Prostate gland (tissue), 2 donors: Measurements from ENCODE around the gene ZWINT. TPM values are rescaled to one million over a fixed set of nuclear protein-coding genes. Genes with fewer than 3 reads are reported as not detected.

Source experiments
- DNase-seq: peaks from one replicate; pipeline ENCODE4 v3.0.0-alpha.2; 2019; ENCODE audit warnings: low spot score
- H3K27ac ChIP-seq, 2 donors: fragments of 200-600 bp; sonication (generic); 2 replicates each; pipeline ENCODE4 v1.5.1; 2017 to 2019
- H3K27me3 ChIP-seq: fragments of 200-600 bp; sonication (generic); replicated peaks from 2 replicates; pipeline ENCODE4 v1.5.1; 2019; ENCODE audit not compliant: insufficient read depth
- H3K36me3 ChIP-seq, 2 donors: fragments of 200-600 bp; sonication (generic); 1 replicate in 1 of 2; 2 replicates in 1 of 2; pipeline versions ENCODE4 v1.5.1 to v1.8.1; 2017 to 2019
- H3K4me1 ChIP-seq: fragments of 200-600 bp; sonication (generic); replicated peaks from 2 replicates; pipeline ENCODE4 v1.5.1; 2019
- H3K4me3 ChIP-seq, 2 donors: fragments of 200-600 bp; sonication (generic); 2 replicates each; pipeline ENCODE4 v1.5.1; 2017 to 2019
- H3K9me3 ChIP-seq: fragments of 200-600 bp; sonication (generic); 2 replicates; pipeline ENCODE4 v1.5.1; 2017
- POLR2A ChIP-seq: fragments of 450-650 bp; IDR thresholded peaks from one replicate; pipeline ENCODE4 v1.6.1; 2016; ENCODE audit warnings: antibody characterized with exemption, mild to moderate bottlenecking
- POLR2AphosphoS5 ChIP-seq: sonication (generic); formaldehyde crosslinking; IDR thresholded peaks from one replicate; pipeline ENCODE4 v1.6.1; 2017; ENCODE audit warnings: antibody characterized with exemption
- WGBS: methylation state at CpG from one replicate; pipeline ENCODE4 v1.1.5; 2018; 5-methylcytosine and 5-hydroxymethylcytosine counted together
- intact Hi-C: fragments of 100-400 bp; cut with DNase I; formaldehyde crosslinking; loops from one replicate; pipeline ENCODE4 v1.14.2; 2022
- total RNA-seq, 2 donors: library from RNA; depleted of rRNA; stranded (reverse); fragments of >200 nt; gene quantifications; one replicate each; pipeline ENCODE4 v1.1.0, GENCODE V29; 2016
- TF ChIP-seq, protein P1 (sequence below), 4 experiments: fragments of 200-600 bp in 2 of 4; fragments of 450-650 bp in 2 of 4; sonication (generic) in 2 of 4; IDR thresholded peaks; 1 replicate in 3 of 4; 2 replicates in 1 of 4; pipeline ENCODE4 v1.5.1; 2016 to 2019; ENCODE audit warnings: antibody characterized with exemption in 4 of 4, mild to moderate bottlenecking in 2 of 4, moderate library complexity in 2 of 4

Gene ZWINT, protein sequence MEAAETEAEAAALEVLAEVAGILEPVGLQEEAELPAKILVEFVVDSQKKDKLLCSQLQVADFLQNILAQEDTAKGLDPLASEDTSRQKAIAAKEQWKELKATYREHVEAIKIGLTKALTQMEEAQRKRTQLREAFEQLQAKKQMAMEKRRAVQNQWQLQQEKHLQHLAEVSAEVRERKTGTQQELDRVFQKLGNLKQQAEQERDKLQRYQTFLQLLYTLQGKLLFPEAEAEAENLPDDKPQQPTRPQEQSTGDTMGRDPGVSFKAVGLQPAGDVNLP
- 10 to 100 TPM; 16.3 to 20.3 TPM for total RNA-seq

- intact Hi-C loops: no loop called here
- Histone ChIP-seq H3K4me3 (peak within 1 kb of the TSS; percentile 39 to 46), H3K27ac (peak within 1 kb of the TSS; percentile 59 to 71), H3K27me3 (no peaks in the 10 kb centered on the region), H3K9me3 (no peaks in the 10 kb centered on the region), H3K4me1 (peaks cover 5% of the 10 kb centered on the region), H3K36me3 (no peaks in the 10 kb centered on the region)
- peak; percentile 92 for DNase-seq
- WGBS: under 1% methylated on average over 44 of the region's 44 CpGs
- TF ChIP-seq POLR2A (peak; percentile 49), POLR2AphosphoS5 (peak; percentile 90)
- TF ChIP-seq, protein P1, sequence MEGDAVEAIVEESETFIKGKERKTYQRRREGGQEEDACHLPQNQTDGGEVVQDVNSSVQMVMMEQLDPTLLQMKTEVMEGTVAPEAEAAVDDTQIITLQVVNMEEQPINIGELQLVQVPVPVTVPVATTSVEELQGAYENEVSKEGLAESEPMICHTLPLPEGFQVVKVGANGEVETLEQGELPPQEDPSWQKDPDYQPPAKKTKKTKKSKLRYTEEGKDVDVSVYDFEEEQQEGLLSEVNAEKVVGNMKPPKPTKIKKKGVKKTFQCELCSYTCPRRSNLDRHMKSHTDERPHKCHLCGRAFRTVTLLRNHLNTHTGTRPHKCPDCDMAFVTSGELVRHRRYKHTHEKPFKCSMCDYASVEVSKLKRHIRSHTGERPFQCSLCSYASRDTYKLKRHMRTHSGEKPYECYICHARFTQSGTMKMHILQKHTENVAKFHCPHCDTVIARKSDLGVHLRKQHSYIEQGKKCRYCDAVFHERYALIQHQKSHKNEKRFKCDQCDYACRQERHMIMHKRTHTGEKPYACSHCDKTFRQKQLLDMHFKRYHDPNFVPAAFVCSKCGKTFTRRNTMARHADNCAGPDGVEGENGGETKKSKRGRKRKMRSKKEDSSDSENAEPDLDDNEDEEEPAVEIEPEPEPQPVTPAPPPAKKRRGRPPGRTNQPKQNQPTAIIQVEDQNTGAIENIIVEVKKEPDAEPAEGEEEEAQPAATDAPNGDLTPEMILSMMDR (IDR thresholded peaks at IDR 0.05): no peak
Observed at GRCh38 chr10:56360967-56361612, at the start of gene ZWINT. Gene ZWINT (minus strand): TSS chr10:56361259. CDS start chr10:56361236, 23 bp downstream.

DNA sequence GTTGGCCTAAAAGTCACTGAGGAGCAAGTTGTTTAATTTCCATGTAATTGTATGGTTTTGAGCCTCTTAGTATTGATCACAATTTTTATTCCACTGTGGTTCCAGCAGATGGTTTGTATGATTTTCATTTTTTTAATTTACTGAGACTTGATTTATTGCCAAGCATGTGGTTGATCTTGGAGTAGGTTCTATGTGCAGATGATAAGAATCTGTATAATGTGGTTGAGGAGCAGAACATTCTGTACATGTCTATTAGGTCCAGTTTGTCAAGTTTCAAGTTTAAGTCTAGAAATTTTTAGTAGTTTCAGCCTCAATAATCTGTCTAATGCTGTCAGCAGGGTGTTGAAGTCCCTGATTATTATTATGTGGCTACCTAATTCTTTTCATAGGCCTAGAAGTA, 22.7 kb upstream of the ZWINT start:
- peak overlapping the region; percentile 37 to 60 for H3K27ac ChIP-seq
- H3K4me1 ChIP-seq: no peaks in the 10 kb centered on the region
- intact Hi-C loops: loop anchor here (10.0 kb wide), 1 partner anchor 49 kb away; no protein-coding TSS in a partner anchor
- H3K36me3 ChIP-seq: no peaks in the 10 kb centered on the region
- no peak overlapping the region for H3K4me3 ChIP-seq
- no peaks in the 10 kb centered on the region for H3K9me3 ChIP-seq
- DNase-seq: no peak
- TF ChIP-seq POLR2AphosphoS5: peak; percentile 68
- TF ChIP-seq, protein P1 (IDR thresholded peaks at IDR 0.05): no peak
- H3K27me3 ChIP-seq: no peaks in the 10 kb centered on the region

DNA sequence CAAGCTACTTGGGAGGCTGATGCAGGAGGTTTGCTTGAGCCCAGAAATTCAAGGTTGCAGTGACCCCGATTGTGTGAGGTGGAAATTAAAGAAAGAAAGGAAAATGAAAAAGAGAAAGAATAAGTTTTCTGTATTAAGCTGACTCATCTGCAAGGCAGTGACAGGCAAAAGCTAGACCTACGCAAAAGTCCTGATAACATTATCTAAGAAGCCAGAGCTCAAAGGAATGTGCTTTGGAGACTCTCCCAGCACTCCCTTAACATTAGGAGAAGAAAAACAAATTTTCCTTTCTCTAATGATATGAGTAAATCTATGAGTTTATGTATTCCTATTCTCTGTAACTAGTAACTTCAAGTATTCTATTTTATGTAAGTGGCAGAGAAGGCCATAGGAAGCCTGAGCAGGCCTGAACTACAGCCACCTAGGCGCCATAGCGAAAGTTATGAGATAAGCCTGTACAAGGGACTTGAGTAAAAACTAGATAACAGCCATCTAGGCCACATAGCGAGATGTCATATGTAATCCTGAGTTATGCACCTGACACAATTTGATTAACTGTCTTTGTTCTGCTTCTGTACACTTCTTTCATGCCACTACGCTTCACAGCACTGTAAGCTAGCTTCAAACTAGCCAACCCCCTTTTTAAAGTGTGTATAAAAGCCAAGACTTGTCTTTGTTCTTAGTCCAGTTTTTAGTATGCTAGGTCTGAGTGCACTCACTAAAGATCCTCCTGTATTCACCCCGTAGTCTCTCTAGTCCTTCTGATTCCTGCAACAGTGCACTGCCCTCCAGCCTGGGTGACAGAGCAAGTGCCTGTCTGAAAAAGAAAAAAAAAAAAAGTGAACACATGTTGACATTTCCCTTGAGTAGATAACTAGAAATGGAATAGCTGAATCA, 9.4 kb upstream of the ZWINT start:
- Histone ChIP-seq H3K4me3 (no peak overlapping the region), H3K27ac (no peak overlapping the region), H3K36me3 (no peaks in the 10 kb centered on the region), H3K4me1 (no peaks in the 10 kb centered on the region), H3K9me3 (no peaks in the 10 kb centered on the region), H3K27me3 (no peaks in the 10 kb centered on the region)
- intact Hi-C loops: no loop called here
- no peak for DNase-seq
- 94% methylated on average over 7 of the region's 7 CpGs for WGBS
- TF ChIP-seq POLR2AphosphoS5 (no peak), POLR2A (no peak)
- TF ChIP-seq, protein P1 (IDR thresholded peaks at IDR 0.05): no peak

- no peak for DNase-seq
- 10% methylated on average over 6 of the region's 6 CpGs for WGBS
- H3K9me3 ChIP-seq: no peaks in the 10 kb centered on the region
- no peaks in the 10 kb centered on the region for H3K36me3 ChIP-seq
- intact Hi-C loops: no loop called here
- TF ChIP-seq POLR2A (no peak), POLR2AphosphoS5 (no peak)
- TF ChIP-seq, protein P1 (IDR thresholded peaks at IDR 0.05): no peak
- peaks cover 5% of the 10 kb centered on the region for H3K4me1 ChIP-seq
- peak overlapping the region; percentile 39 to 46 for H3K4me3 ChIP-seq
- H3K27ac ChIP-seq: no peak overlapping the region
- no peaks in the 10 kb centered on the region for H3K27me3 ChIP-seq
Observed at GRCh38 chr10:56360583-56360966, 484 bp downstream of the ZWINT start.
